ENCODE data around the gene MLC1. TPM values are rescaled to one million over a fixed set of nuclear protein-coding genes. Genes with fewer than 3 reads are reported as not detected.

The MLC1 gene
- total and polyA plus RNA-seq, 8 donors, result not detected

GRCh38 chr22:50060441-50061140 is 24.6 kb downstream of the MLC1 start:
- peak in 1 of 2 donors; percentile 81 for DNase-seq
- Histone ChIP-seq H3K36me3 (no peaks in the 10 kb centered on the region), H3K4me1 (peaks cover 7 to 21% (median 17%) of the 10 kb centered on the region in 4 donors), H3K4me3 (no peak overlapping the region), H3K27me3 (peaks cover 8 to 86% (median 31%) of the 10 kb centered on the region in 3 donors), H3K9me3 (no peaks in the 10 kb centered on the region), H3K27ac (no peak overlapping the region)
- no peak for TF ChIP-seq EP300 (IDR thresholded peaks at IDR 0.05)
- no peak for TF ChIP-seq POLR2A (IDR thresholded peaks at IDR 0.05)
- no peak for TF ChIP-seq CTCF (IDR thresholded peaks at IDR 0.05)
- no peak for TF ChIP-seq POLR2AphosphoS5 (IDR thresholded peaks at IDR 0.05)
- 34 to 51% (median 39%) methylated on average over 27 to 28 of the region's 28 CpGs for WGBS, 5 donors
- intact Hi-C loops (cut with DNase I; ENCODE audit: low total_unique reads), result no loop called here

GRCh38 chr22:50059881-50060262 is 25.4 kb downstream of the MLC1 start:
- H3K4me1 ChIP-seq, result peaks cover 7 to 21% (median 17%) of the 10 kb centered on the region in 4 donors
- no peak overlapping the region for H3K27ac ChIP-seq
- WGBS, 5 donors, result 75 to 82% (median 79%) methylated on average over 7 of the region's 7 CpGs

GRCh38 chr22:50058906-50059880 is 26.0 kb downstream of the MLC1 start:
- 14 to 20% (median 19%) methylated on average over 26 to 31 of the region's 31 CpGs for WGBS, 5 donors
- peak in 1 of 2 donors; percentile 73 for DNase-seq
- peaks cover 8 to 85% (median 31%) of the 10 kb centered on the region in 3 donors for H3K27me3 ChIP-seq
- H3K9me3 ChIP-seq, result peaks cover 0 to 2% (median under 1%) of the 10 kb centered on the region in 4 donors
- no peaks in the 10 kb centered on the region for H3K36me3 ChIP-seq
- H3K4me1 ChIP-seq, result peaks cover 7 to 21% (median 17%) of the 10 kb centered on the region in 4 donors
- H3K4me3 ChIP-seq, result peak overlapping the region in 2 of 4 donors; percentile 25 to 38
- H3K27ac ChIP-seq, result no peak overlapping the region
- TF ChIP-seq EP300 (IDR thresholded peaks at IDR 0.05) (no peak), POLR2A (IDR thresholded peaks at IDR 0.05) (no peak), CTCF (IDR thresholded peaks at IDR 0.05) (no peak), POLR2AphosphoS5 (IDR thresholded peaks at IDR 0.05) (no peak)
- intact Hi-C loops (cut with DNase I; ENCODE audit: low total_unique reads), result no loop called here

More at GRCh38 chr22:50059881-50060262, 25.4 kb downstream of the MLC1 start:
- intact Hi-C loops (cut with DNase I; ENCODE audit: low total_unique reads), result no loop called here
- H3K9me3 ChIP-seq, result no peaks in the 10 kb centered on the region
- no peak overlapping the region for H3K4me3 ChIP-seq
- peaks cover 8 to 84% (median 31%) of the 10 kb centered on the region in 3 donors for H3K27me3 ChIP-seq
- DNase-seq, result no peak
- no peaks in the 10 kb centered on the region for H3K36me3 ChIP-seq
- TF ChIP-seq EP300 (IDR thresholded peaks at IDR 0.05), result no peak
- TF ChIP-seq POLR2A (IDR thresholded peaks at IDR 0.05), result no peak
- no peak for TF ChIP-seq CTCF (IDR thresholded peaks at IDR 0.05)
- no peak for TF ChIP-seq POLR2AphosphoS5 (IDR thresholded peaks at IDR 0.05)

Measured in stomach (tissue), 9 donors.